K562 (cell line): ENCODE measurements around the gene GTF2H4. TPM values are rescaled to one million over a fixed set of nuclear protein-coding genes. Genes with fewer than 3 reads are reported as not detected.

Experiments used
- GATAD2B ChIP-seq: fragments of 450-650 bp; IDR thresholded peaks from 2 replicates; pipeline ENCODE4 v1.6.1; 2017; ENCODE audit warnings: mild to moderate bottlenecking, borderline replicate concordance
- HDGF ChIP-seq: fragments of 450-650 bp; IDR thresholded peaks from 2 replicates; pipeline ENCODE4 v1.6.1; 2016
- JUND ChIP-seq, 2 experiments: IDR thresholded peaks; 2 replicates in 1 of 2; 3 replicates in 1 of 2; pipeline ENCODE4 v1.6.1; 2011; ENCODE audit warnings: borderline replicate concordance in 2 of 2, low read depth in 2 of 2, low read length in 2 of 2, improper control_type of control experiment in 1 of 2, missing biosample characterization in 1 of 2, missing genetic modification characterization in 1 of 2, missing genetic modification reagents in 1 of 2
- KAT8 ChIP-seq: fragments of 450-650 bp; IDR thresholded peaks from 2 replicates; pipeline ENCODE4 v1.6.1; 2016; ENCODE audit warnings: low read depth, mild to moderate bottlenecking
- NFATC3 ChIP-seq: fragments of 450-650 bp; IDR thresholded peaks from 2 replicates; pipeline ENCODE4 v1.6.1; 2017; ENCODE audit warnings: mild to moderate bottlenecking
- PCBP2 ChIP-seq: fragments of 200-400 bp; formaldehyde crosslinking; IDR thresholded peaks from 2 replicates; pipeline ENCODE4 v1.6.1; 2018; ENCODE audit warnings: low read length, low read depth, mild to moderate bottlenecking, moderate library complexity; ENCODE audit not compliant: poor library complexity, severe bottlenecking
- PHB2 ChIP-seq: fragments of 450-650 bp; IDR thresholded peaks from 2 replicates; pipeline ENCODE4 v1.6.1; 2017; ENCODE audit warnings: low read depth
- PYGO2 ChIP-seq: fragments of 450-650 bp; IDR thresholded peaks from 2 replicates; pipeline ENCODE4 v1.6.1; 2016; ENCODE audit warnings: mild to moderate bottlenecking, missing genetic modification characterization, moderate library complexity, missing compliant biosample characterization
- RB1 ChIP-seq: fragments of 450-650 bp; IDR thresholded peaks from 2 replicates; pipeline ENCODE4 v1.6.1; 2017; ENCODE audit warnings: low read depth, mild to moderate bottlenecking
- SIN3B ChIP-seq: fragments of 450-650 bp; IDR thresholded peaks from 2 replicates; pipeline ENCODE4 v1.6.1; 2017; ENCODE audit warnings: low read depth, mild to moderate bottlenecking, moderate library complexity
- SRF ChIP-seq, 2 experiments: fragments of 250-450, 450-650 bp in 1 of 2; sonication (Bioruptor Pico) in 1 of 2; sonication (generic) in 1 of 2; formaldehyde crosslinking; IDR thresholded peaks; 2 replicates each; pipeline versions ENCODE4 v1.5.0 to v1.5.1; 2020 to 2022; ENCODE audit warnings: mild to moderate bottlenecking in 1 of 2, missing genetic modification reagents in 1 of 2
- TSC22D4 ChIP-seq: fragments of 450-650 bp; IDR thresholded peaks from 2 replicates; pipeline ENCODE4 v1.6.1; 2016; ENCODE audit warnings: missing genetic modification characterization, missing biosample characterization, control low read depth
- ZNF717 ChIP-seq: fragments of 250-450 bp; sonication (Bioruptor Pico); IDR thresholded peaks from 2 replicates; pipeline ENCODE4 v1.5.0; 2021
- ZNF766 ChIP-seq: fragments of 200-800 bp; sonication (Bioruptor generic); conservative IDR thresholded peaks from 2 replicates; pipeline ENCODE4 v1.6.1; 2016; ENCODE audit warnings: missing genetic modification characterization, missing compliant biosample characterization
- polyA plus RNA-seq, 8 experiments: library from polyadenylated mRNA; depleted of rRNA in 4 of 8; stranded (reverse) in 5 of 8; unstranded in 3 of 8; fragments of >200 nt; fragmentation: Nextera tagmentation in 2 of 8; fragmentation: Illumina TruSeq in 1 of 8; extraction: Ambion mirVana in 2 of 8; extraction: Trizol in 1 of 8; gene quantifications; 2 replicates each; pipeline versions ENCODE4 v1.2.1 to v1.2.3, GENCODE V29; 2011 to 2014; ENCODE audit warnings: inconsistent platforms in 1 of 8, missing spikeins in 1 of 8
- total RNA-seq, 7 experiments: library from RNA; depleted of rRNA in 6 of 7; stranded (reverse); fragments of >200 nt in 6 of 7; fragmentation: Illumina TruSeq in 2 of 7; extraction: Trizol in 2 of 7; gene quantifications; 2 replicates each; pipeline versions ENCODE4 v1.2.1 to v1.2.3, GENCODE V29; 2011 to 2021; ENCODE audit warnings: low replicate concordance in 1 of 7
- TF ChIP-seq, protein P1 (sequence below), 2 experiments: fragments of 450-650 bp in 1 of 2; sonication (generic) in 1 of 2; formaldehyde crosslinking in 1 of 2; IDR thresholded peaks in 1 of 2; conservative IDR thresholded peaks in 1 of 2; 2 replicates each; pipeline versions ENCODE4 v1.6.1 to v1.8.1; 2016 to 2023; ENCODE audit warnings: mild to moderate bottlenecking in 2 of 2, moderate library complexity in 2 of 2, inconsistent platforms in 1 of 2, missing genetic modification reagents in 1 of 2
- TF ChIP-seq, protein P2 (sequence below): fragments of 450-650 bp; conservative IDR thresholded peaks from 2 replicates; pipeline ENCODE4 v1.6.1; 2016; ENCODE audit warnings: missing genetic modification characterization, low read depth, mild to moderate bottlenecking, control low read depth, missing compliant biosample characterization
- TF ChIP-seq, protein P3 (sequence below): fragments of 200-800 bp; sonication (Bioruptor generic); IDR thresholded peaks from 2 replicates; pipeline ENCODE4 v1.6.1; 2016; ENCODE audit warnings: missing genetic modification characterization, missing compliant biosample characterization
- TF ChIP-seq, protein P4 (sequence below), 2 experiments: fragments of 250-450 bp in 1 of 2; fragments of 450-650 bp in 1 of 2; sonication (Bioruptor Pico) in 1 of 2; IDR thresholded peaks; 2 replicates each; pipeline versions ENCODE4 v1.6.1 to v1.8.0; 2016 to 2021; ENCODE audit warnings: mild to moderate bottlenecking in 2 of 2, moderate library complexity in 2 of 2, missing compliant biosample characterization in 1 of 2, missing genetic modification characterization in 1 of 2

The GTF2H4 gene
- total and polyA plus RNA-seq, 9 of the 15 experiments (the other 6 are each of a cell fraction or from before 2014, with no cell fraction given): 3.6 to 86.1 (median 39.6) TPM

DNA sequence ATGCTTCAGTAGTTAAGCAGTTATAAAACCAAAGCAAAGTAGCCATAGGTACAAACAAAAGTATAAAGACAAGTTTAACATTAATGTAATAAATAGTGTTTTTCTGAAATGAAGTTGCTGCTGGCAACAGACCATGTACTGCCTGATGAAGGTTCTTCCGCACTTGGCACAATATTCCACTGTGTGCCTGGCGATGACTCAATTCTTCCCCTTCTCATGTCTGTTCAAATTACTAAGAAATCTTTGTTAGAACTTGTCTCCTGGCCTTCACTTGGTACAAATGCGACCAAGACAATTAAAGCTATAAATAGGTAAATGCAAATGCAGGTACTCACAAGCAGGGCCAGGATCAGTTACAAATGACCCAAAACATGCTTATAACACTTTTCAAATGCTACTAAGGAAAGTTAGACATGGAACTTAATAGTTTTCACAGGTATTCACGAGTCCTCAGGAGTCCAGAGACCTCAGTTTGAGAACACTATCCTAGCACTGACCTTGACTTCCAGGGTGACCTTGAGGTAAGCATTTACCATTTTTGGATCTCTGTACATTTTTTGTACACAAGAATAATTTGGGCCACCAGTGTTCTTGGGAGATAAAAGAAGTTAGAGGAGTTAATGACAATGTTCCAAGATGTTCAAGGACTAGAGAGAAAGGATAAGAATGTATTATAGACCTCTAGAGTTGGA, 31.8 kb upstream of the GTF2H4 start (continued):
- TF ChIP-seq PYGO2: peak; percentile 57; the same call in 1 of the 2 replicates
- 0 out of 2 replicates have a peak, but pooled peaks have one; percentile 40 for TF ChIP-seq GATAD2B
- TF ChIP-seq PHB2: no peak
- no peak for TF ChIP-seq HDGF
- peak; percentile 52; the same call in 1 of the 2 replicates for TF ChIP-seq ZNF766
- TF ChIP-seq, protein P1, sequence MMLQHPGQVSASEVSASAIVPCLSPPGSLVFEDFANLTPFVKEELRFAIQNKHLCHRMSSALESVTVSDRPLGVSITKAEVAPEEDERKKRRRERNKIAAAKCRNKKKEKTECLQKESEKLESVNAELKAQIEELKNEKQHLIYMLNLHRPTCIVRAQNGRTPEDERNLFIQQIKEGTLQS (IDR thresholded peaks at IDR 0.05): peak; percentile 65
- TF ChIP-seq, protein P1 (CRISPR knock-in tag; conservative IDR thresholded peaks at IDR 0.05): no peak
- peak; percentile 47; the same call in 1 of the 2 replicates for TF ChIP-seq JUND (IDR thresholded peaks at IDR 0.05; ENCODE audit: borderline replicate concordance, low read depth, low read length)
- peak; percentile 21; the same call in 1 of the 3 replicates for TF ChIP-seq JUND (tag; IDR thresholded peaks at IDR 0.05; ENCODE audit: borderline replicate concordance, low read depth, low read length)
- TF ChIP-seq, protein P2, sequence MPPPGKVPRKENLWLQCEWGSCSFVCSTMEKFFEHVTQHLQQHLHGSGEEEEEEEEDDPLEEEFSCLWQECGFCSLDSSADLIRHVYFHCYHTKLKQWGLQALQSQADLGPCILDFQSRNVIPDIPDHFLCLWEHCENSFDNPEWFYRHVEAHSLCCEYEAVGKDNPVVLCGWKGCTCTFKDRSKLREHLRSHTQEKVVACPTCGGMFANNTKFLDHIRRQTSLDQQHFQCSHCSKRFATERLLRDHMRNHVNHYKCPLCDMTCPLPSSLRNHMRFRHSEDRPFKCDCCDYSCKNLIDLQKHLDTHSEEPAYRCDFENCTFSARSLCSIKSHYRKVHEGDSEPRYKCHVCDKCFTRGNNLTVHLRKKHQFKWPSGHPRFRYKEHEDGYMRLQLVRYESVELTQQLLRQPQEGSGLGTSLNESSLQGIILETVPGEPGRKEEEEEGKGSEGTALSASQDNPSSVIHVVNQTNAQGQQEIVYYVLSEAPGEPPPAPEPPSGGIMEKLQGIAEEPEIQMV (tag): 0 out of 2 replicates have a peak, but pooled peaks have one; percentile 9
- TF ChIP-seq, protein P3, sequence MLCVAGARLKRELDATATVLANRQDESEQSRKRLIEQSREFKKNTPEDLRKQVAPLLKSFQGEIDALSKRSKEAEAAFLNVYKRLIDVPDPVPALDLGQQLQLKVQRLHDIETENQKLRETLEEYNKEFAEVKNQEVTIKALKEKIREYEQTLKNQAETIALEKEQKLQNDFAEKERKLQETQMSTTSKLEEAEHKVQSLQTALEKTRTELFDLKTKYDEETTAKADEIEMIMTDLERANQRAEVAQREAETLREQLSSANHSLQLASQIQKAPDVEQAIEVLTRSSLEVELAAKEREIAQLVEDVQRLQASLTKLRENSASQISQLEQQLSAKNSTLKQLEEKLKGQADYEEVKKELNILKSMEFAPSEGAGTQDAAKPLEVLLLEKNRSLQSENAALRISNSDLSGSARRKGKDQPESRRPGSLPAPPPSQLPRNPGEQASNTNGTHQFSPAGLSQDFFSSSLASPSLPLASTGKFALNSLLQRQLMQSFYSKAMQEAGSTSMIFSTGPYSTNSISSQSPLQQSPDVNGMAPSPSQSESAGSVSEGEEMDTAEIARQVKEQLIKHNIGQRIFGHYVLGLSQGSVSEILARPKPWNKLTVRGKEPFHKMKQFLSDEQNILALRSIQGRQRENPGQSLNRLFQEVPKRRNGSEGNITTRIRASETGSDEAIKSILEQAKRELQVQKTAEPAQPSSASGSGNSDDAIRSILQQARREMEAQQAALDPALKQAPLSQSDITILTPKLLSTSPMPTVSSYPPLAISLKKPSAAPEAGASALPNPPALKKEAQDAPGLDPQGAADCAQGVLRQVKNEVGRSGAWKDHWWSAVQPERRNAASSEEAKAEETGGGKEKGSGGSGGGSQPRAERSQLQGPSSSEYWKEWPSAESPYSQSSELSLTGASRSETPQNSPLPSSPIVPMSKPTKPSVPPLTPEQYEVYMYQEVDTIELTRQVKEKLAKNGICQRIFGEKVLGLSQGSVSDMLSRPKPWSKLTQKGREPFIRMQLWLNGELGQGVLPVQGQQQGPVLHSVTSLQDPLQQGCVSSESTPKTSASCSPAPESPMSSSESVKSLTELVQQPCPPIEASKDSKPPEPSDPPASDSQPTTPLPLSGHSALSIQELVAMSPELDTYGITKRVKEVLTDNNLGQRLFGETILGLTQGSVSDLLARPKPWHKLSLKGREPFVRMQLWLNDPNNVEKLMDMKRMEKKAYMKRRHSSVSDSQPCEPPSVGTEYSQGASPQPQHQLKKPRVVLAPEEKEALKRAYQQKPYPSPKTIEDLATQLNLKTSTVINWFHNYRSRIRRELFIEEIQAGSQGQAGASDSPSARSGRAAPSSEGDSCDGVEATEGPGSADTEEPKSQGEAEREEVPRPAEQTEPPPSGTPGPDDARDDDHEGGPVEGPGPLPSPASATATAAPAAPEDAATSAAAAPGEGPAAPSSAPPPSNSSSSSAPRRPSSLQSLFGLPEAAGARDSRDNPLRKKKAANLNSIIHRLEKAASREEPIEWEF (CRISPR knock-in tag): peak; percentile 22; the same call in 1 of the 2 replicates
- TF ChIP-seq RB1: no peak
- TF ChIP-seq KAT8: no peak
- peak in 1 of 2 experiments; percentile 10; a peak in 1 of 4 replicates for TF ChIP-seq SRF (CRISPR knock-in tag; IDR thresholded peaks at IDR 0.05)
- TF ChIP-seq NFATC3: peak; percentile 67; the same call in 1 of the 2 replicates
- TF ChIP-seq TSC22D4 (tag): no peak
- TF ChIP-seq, protein P4, sequence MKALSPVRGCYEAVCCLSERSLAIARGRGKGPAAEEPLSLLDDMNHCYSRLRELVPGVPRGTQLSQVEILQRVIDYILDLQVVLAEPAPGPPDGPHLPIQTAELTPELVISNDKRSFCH (CRISPR knock-in tag; IDR thresholded peaks at IDR 0.05): no peak
- TF ChIP-seq, protein P4 (tag; IDR thresholded peaks at IDR 0.05): no peak
- 0 out of 2 replicates have a peak, but pooled peaks have one; percentile 13 for TF ChIP-seq SIN3B
- TF ChIP-seq PCBP2: no peak
- TF ChIP-seq ZNF717 (CRISPR knock-in tag): 0 out of 2 replicates have a peak, but pooled peaks have one; percentile 65
